ENCODE results near the gene GBE1.

The GBE1 gene

GRCh38 chr3:81472600-81473362, 288.7 kb downstream of the GBE1 start (continued):
- TF ChIP-seq ZNF529 (tag by site-specific recombination; IDR thresholded peaks at IDR 0.05; ENCODE audit: insufficient replicate concordance) (no peak), REST (tag by site-specific recombination; IDR thresholded peaks at IDR 0.05) (no peak), ZNF223 (tag by site-specific recombination; IDR thresholded peaks at IDR 0.05) (no peak), ZSCAN16 (tag by site-specific recombination; IDR thresholded peaks at IDR 0.05) (no peak)
- TF ChIP-seq, protein P1, sequence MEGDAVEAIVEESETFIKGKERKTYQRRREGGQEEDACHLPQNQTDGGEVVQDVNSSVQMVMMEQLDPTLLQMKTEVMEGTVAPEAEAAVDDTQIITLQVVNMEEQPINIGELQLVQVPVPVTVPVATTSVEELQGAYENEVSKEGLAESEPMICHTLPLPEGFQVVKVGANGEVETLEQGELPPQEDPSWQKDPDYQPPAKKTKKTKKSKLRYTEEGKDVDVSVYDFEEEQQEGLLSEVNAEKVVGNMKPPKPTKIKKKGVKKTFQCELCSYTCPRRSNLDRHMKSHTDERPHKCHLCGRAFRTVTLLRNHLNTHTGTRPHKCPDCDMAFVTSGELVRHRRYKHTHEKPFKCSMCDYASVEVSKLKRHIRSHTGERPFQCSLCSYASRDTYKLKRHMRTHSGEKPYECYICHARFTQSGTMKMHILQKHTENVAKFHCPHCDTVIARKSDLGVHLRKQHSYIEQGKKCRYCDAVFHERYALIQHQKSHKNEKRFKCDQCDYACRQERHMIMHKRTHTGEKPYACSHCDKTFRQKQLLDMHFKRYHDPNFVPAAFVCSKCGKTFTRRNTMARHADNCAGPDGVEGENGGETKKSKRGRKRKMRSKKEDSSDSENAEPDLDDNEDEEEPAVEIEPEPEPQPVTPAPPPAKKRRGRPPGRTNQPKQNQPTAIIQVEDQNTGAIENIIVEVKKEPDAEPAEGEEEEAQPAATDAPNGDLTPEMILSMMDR (tag by site-specific recombination; IDR thresholded peaks at IDR 0.05), result no peak

- POLR2A ChIA-PET, result no interaction called here
- TF ChIP-seq ZNF785 (tag by site-specific recombination; IDR thresholded peaks at IDR 0.05), result no peak
- no peak for TF ChIP-seq KLF8 (tag by site-specific recombination; IDR thresholded peaks at IDR 0.05)
- TF ChIP-seq, protein P2, sequence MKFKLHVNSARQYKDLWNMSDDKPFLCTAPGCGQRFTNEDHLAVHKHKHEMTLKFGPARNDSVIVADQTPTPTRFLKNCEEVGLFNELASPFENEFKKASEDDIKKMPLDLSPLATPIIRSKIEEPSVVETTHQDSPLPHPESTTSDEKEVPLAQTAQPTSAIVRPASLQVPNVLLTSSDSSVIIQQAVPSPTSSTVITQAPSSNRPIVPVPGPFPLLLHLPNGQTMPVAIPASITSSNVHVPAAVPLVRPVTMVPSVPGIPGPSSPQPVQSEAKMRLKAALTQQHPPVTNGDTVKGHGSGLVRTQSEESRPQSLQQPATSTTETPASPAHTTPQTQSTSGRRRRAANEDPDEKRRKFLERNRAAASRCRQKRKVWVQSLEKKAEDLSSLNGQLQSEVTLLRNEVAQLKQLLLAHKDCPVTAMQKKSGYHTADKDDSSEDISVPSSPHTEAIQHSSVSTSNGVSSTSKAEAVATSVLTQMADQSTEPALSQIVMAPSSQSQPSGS (tag by site-specific recombination; IDR thresholded peaks at IDR 0.05; ENCODE audit: low read depth), result 0 out of 2 replicates have a peak, but pooled peaks have one; percentile 24
- CTCF ChIA-PET, result no interaction called here
- Histone ChIP-seq H3K9me3 (ENCODE audit: control insufficient read depth, insufficient read depth, low read depth, low read length) (no peaks in the 10 kb centered on the region), H3K4me3 (ENCODE audit: low read depth, low read length) (no peak overlapping the region), H3K27ac (ENCODE audit: extremely low read depth, low read depth, low read length) (no peak overlapping the region), H3K36me3 (ENCODE audit: control insufficient read depth in 2 of 2, insufficient read depth in 1 of 2, low read length in 2 of 2) (no peaks in the 10 kb centered on the region), H3K4me1 (ENCODE audit: control insufficient read depth, insufficient read depth, low read length) (no peaks in the 10 kb centered on the region)
Observed at GRCh38 chr3:81470524-81471278, 290.7 kb downstream of the GBE1 start.

GRCh38 chr3:81468391-81468790, 293.1 kb downstream of the GBE1 start:
- Histone ChIP-seq H3K27ac (ENCODE audit: extremely low read depth, low read depth, low read length) (no peak overlapping the region), H3K9me3 (ENCODE audit: control insufficient read depth, insufficient read depth, low read depth, low read length) (no peaks in the 10 kb centered on the region), H3K4me3 (ENCODE audit: low read depth, low read length) (no peak overlapping the region), H3K4me1 (ENCODE audit: control insufficient read depth, insufficient read depth, low read length) (no peaks in the 10 kb centered on the region), H3K36me3 (ENCODE audit: control insufficient read depth in 2 of 2, insufficient read depth in 1 of 2, low read length in 2 of 2) (no peaks in the 10 kb centered on the region)
- CTCF ChIA-PET, result interaction anchor here (1.5 kb wide), 1 partner anchor 22 kb away, joined by 3 read pairs; no protein-coding TSS in a partner anchor
- POLR2A ChIA-PET, result no interaction called here
- TF ChIP-seq ZNF426 (tag by site-specific recombination; IDR thresholded peaks at IDR 0.05), result no peak
- TF ChIP-seq, protein P3, sequence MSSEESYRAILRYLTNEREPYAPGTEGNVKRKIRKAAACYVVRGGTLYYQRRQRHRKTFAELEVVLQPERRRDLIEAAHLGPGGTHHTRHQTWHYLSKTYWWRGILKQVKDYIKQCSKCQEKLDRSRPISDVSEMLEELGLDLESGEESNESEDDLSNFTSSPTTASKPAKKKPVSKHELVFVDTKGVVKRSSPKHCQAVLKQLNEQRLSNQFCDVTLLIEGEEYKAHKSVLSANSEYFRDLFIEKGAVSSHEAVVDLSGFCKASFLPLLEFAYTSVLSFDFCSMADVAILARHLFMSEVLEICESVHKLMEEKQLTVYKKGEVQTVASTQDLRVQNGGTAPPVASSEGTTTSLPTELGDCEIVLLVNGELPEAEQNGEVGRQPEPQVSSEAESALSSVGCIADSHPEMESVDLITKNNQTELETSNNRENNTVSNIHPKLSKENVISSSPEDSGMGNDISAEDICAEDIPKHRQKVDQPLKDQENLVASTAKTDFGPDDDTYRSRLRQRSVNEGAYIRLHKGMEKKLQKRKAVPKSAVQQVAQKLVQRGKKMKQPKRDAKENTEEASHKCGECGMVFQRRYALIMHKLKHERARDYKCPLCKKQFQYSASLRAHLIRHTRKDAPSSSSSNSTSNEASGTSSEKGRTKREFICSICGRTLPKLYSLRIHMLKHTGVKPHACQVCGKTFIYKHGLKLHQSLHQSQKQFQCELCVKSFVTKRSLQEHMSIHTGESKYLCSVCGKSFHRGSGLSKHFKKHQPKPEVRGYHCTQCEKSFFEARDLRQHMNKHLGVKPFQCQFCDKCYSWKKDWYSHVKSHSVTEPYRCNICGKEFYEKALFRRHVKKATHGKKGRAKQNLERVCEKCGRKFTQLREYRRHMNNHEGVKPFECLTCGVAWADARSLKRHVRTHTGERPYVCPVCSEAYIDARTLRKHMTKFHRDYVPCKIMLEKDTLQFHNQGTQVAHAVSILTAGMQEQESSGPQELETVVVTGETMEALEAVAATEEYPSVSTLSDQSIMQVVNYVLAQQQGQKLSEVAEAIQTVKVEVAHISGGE (tag by site-specific recombination; conservative IDR thresholded peaks at IDR 0.05; ENCODE audit: low read depth), result no peak
- no peak for TF ChIP-seq ZNF501 (tag by site-specific recombination; IDR thresholded peaks at IDR 0.05)
- TF ChIP-seq GLIS1 (tag by site-specific recombination; IDR thresholded peaks at IDR 0.05), result no peak
